GM19193 (cell line): Measurements from ENCODE around the gene TGFBR3.

Source experiments
- POLR2A ChIP-seq: IDR thresholded peaks from 4 replicates; pipeline ENCODE4 v1.6.1; 2011; ENCODE audit not compliant: insufficient read depth, insufficient read length; ENCODE audit errors: extremely low read depth

The TGFBR3 gene

GRCh38 chr1:91778964-91779363 lies 107.0 kb downstream of the TGFBR3 start:
- TF ChIP-seq POLR2A: no peak

- no peak for TF ChIP-seq POLR2A
Measured at GRCh38 chr1:91777630-91778300, 108.2 kb downstream of the TGFBR3 start.

- TF ChIP-seq POLR2A: no peak
Measured at GRCh38 chr1:91777196-91777595, 108.8 kb downstream of the TGFBR3 start.

GRCh38 chr1:91776068-91776794 lies 109.7 kb downstream of the TGFBR3 start:
- no peak for TF ChIP-seq POLR2A

GRCh38 chr1:91775227-91775626 lies 110.7 kb downstream of the TGFBR3 start:
- no peak for TF ChIP-seq POLR2A

GRCh38 chr1:91774520-91775203 lies 111.3 kb downstream of the TGFBR3 start:
- TF ChIP-seq POLR2A: no peak

GRCh38 chr1:91771717-91772116 lies 114.2 kb downstream of the TGFBR3 start:
- no peak for TF ChIP-seq POLR2A

GRCh38 chr1:91770667-91771268 lies 115.2 kb downstream of the TGFBR3 start:
- no peak for TF ChIP-seq POLR2A

GRCh38 chr1:91769742-91770141 lies 116.2 kb downstream of the TGFBR3 start:
- no peak for TF ChIP-seq POLR2A

GRCh38 chr1:91768786-91769725 lies 116.9 kb downstream of the TGFBR3 start:
- TF ChIP-seq POLR2A: no peak

- no peak for TF ChIP-seq POLR2A
Measured at GRCh38 chr1:91768120-91768519, 117.8 kb downstream of the TGFBR3 start.

GRCh38 chr1:91766883-91767282 lies 119.1 kb downstream of the TGFBR3 start:
- no peak for TF ChIP-seq POLR2A

GRCh38 chr1:91765880-91766443 lies 120.0 kb downstream of the TGFBR3 start:
- no peak for TF ChIP-seq POLR2A

GRCh38 chr1:91765293-91765692 lies 120.7 kb downstream of the TGFBR3 start:
- no peak for TF ChIP-seq POLR2A
